HEK293T (cell line): ENCODE measurements around the gene NAV2.

Experiments
- FOXK2 ChIP-seq: fragments of 450-650 bp; IDR thresholded peaks from 2 replicates; pipeline ENCODE4 v1.6.1; 2016; ENCODE audit warnings: mild to moderate bottlenecking
- HDGF ChIP-seq: fragments of 450-650 bp; IDR thresholded peaks from 2 replicates; pipeline ENCODE4 v1.6.1; 2017; ENCODE audit warnings: antibody characterized with exemption, borderline replicate concordance
- LEF1 ChIP-seq: fragments of 450-650 bp; IDR thresholded peaks from 2 replicates; pipeline ENCODE4 v1.6.1; 2017; ENCODE audit warnings: mild to moderate bottlenecking, borderline replicate concordance
- TARDBP ChIP-seq: fragments of 450-650 bp; IDR thresholded peaks from 2 replicates; pipeline ENCODE4 v1.6.1; 2016

- TF ChIP-seq TARDBP = no peak
- TF ChIP-seq LEF1 = no peak
- no peak for TF ChIP-seq HDGF
- TF ChIP-seq FOXK2 = no peak
Observed at GRCh38 chr11:20035701-20036601, 323.3 kb downstream of the NAV2 start.
